Liver (tissue), 9 donors: ENCODE results near the gene DSCAM. TPM values are rescaled to one million over a fixed set of nuclear protein-coding genes. Genes with fewer than 3 reads are reported as not detected.

Source experiments
- DNase-seq: peaks from one replicate; pipeline ENCODE4 v3.0.0-alpha.2; 2017; ENCODE audit warnings: low spot score
- H3K27ac ChIP-seq, 2 donors: one replicate each; pipeline ENCODE4 v1.7.0; 2013; ENCODE audit warnings: inconsistent platforms in 2 of 2, low read length in 2 of 2, control low read depth in 1 of 2, low read depth in 1 of 2, mild to moderate bottlenecking in 1 of 2
- H3K27me3 ChIP-seq, 4 donors: one replicate each; pipeline versions ENCODE4 v1.6.1 to v1.7.0; 2013; ENCODE audit warnings: low read length in 3 of 4, inconsistent platforms in 1 of 4, mild to moderate bottlenecking in 1 of 4, moderate library complexity in 1 of 4; ENCODE audit not compliant: control insufficient read depth in 4 of 4, insufficient read depth in 4 of 4
- H3K36me3 ChIP-seq, 4 donors: one replicate each; pipeline versions ENCODE4 v1.6.1 to v1.7.0; 2013; ENCODE audit warnings: low read length in 3 of 4, mild to moderate bottlenecking in 3 of 4, low read depth in 1 of 4, moderate library complexity in 1 of 4; ENCODE audit not compliant: control insufficient read depth in 4 of 4, insufficient read depth in 3 of 4
- H3K4me1 ChIP-seq, 4 donors: one replicate each; pipeline versions ENCODE4 v1.6.1 to v1.7.0; 2013; ENCODE audit warnings: low read length in 3 of 4, mild to moderate bottlenecking in 3 of 4, moderate library complexity in 1 of 4; ENCODE audit not compliant: control insufficient read depth in 4 of 4, insufficient read depth in 4 of 4
- H3K4me3 ChIP-seq, 3 donors: one replicate each; pipeline versions ENCODE4 v1.6.1 to v1.7.0; 2013; ENCODE audit warnings: low read length in 3 of 3, control low read depth in 1 of 3, low read depth in 1 of 3, mild to moderate bottlenecking in 1 of 3
- H3K9ac ChIP-seq, 2 donors: one replicate each; pipeline ENCODE4 v1.7.0; 2013; ENCODE audit warnings: low read length in 2 of 2, mild to moderate bottlenecking in 2 of 2, moderate library complexity in 2 of 2, control low read depth in 1 of 2, low read depth in 1 of 2
- H3K9me3 ChIP-seq, 4 donors: one replicate each; pipeline versions ENCODE4 v1.6.1 to v1.7.0; 2013; ENCODE audit warnings: low read length in 3 of 4; ENCODE audit not compliant: control insufficient read depth in 4 of 4
- CTCF ChIP-seq: fragments of 150-350 bp; IDR thresholded peaks from 2 replicates; pipeline ENCODE4 v1.5.1; 2017; ENCODE audit warnings: improper control_type of control experiment, low read depth, low read length; ENCODE audit not compliant: missing input control
- EGR1 ChIP-seq, 2 donors: IDR thresholded peaks; 2 replicates each; pipeline ENCODE4 v1.6.1; 2016 to 2018; ENCODE audit warnings: antibody characterized with exemption in 2 of 2, low read depth in 2 of 2
- FOXA1 ChIP-seq: IDR thresholded peaks from 2 replicates; pipeline ENCODE4 v1.6.1; 2016; ENCODE audit warnings: antibody characterized with exemption
- FOXA2 ChIP-seq: IDR thresholded peaks from 2 replicates; pipeline ENCODE4 v1.6.1; 2016; ENCODE audit warnings: antibody characterized with exemption
- GABPA ChIP-seq, 2 donors: IDR thresholded peaks in 1 of 2; conservative IDR thresholded peaks in 1 of 2; 2 replicates each; pipeline ENCODE4 v1.6.1; 2016; ENCODE audit warnings: antibody characterized with exemption in 2 of 2, mild to moderate bottlenecking in 1 of 2, moderate library complexity in 1 of 2
- HNF4A ChIP-seq, 2 donors: conservative IDR thresholded peaks; 2 replicates each; pipeline ENCODE4 v1.6.1; 2016; ENCODE audit warnings: antibody characterized with exemption in 2 of 2, mild to moderate bottlenecking in 2 of 2
- HNF4G ChIP-seq: IDR thresholded peaks from 2 replicates; pipeline ENCODE4 v1.6.1; 2016; ENCODE audit warnings: antibody characterized with exemption
- JUND ChIP-seq, 2 donors: IDR thresholded peaks; 2 replicates each; pipeline ENCODE4 v1.6.1; 2016; ENCODE audit warnings: antibody characterized with exemption in 2 of 2
- NR2F2 ChIP-seq: IDR thresholded peaks from 2 replicates; pipeline ENCODE4 v1.6.1; 2016; ENCODE audit warnings: antibody characterized with exemption
- RAD21 ChIP-seq, 2 donors: IDR thresholded peaks; 2 replicates each; pipeline ENCODE4 v1.6.1; 2016; ENCODE audit warnings: antibody characterized with exemption in 2 of 2, mild to moderate bottlenecking in 2 of 2
- RXRA ChIP-seq, 2 donors: IDR thresholded peaks; 2 replicates each; pipeline ENCODE4 v1.6.1; 2017 to 2018; ENCODE audit warnings: antibody characterized with exemption in 2 of 2, mild to moderate bottlenecking in 1 of 2
- SP1 ChIP-seq: IDR thresholded peaks from 2 replicates; pipeline ENCODE4 v1.6.1; 2018; ENCODE audit warnings: antibody characterized with exemption, mild to moderate bottlenecking
- TAF1 ChIP-seq: conservative IDR thresholded peaks from 2 replicates; pipeline ENCODE4 v1.6.1; 2016; ENCODE audit warnings: antibody characterized with exemption, mild to moderate bottlenecking
- YY1 ChIP-seq: IDR thresholded peaks from 2 replicates; pipeline ENCODE4 v1.6.1; 2016; ENCODE audit warnings: antibody characterized with exemption, mild to moderate bottlenecking
- ZBTB33 ChIP-seq: IDR thresholded peaks from 2 replicates; pipeline ENCODE4 v1.6.1; 2016; ENCODE audit warnings: antibody characterized with exemption
- WGBS: extraction: QIAGEN DNeasy Blood & Tissue Kit; methylation state at CpG from one replicate; pipeline ENCODE4 v1.1.7; 2013; 5-methylcytosine and 5-hydroxymethylcytosine counted together
- polyA plus RNA-seq, 2 donors: library from polyadenylated mRNA; stranded (reverse) in 1 of 2; unstranded in 1 of 2; fragments of 200-250 nt in 1 of 2; fragments of >200 nt in 1 of 2; fragmentation: Nextera tagmentation in 1 of 2; extraction: Ambion mirVana in 1 of 2; gene quantifications; one replicate each; pipeline versions ENCODE4 v1.2.1 to v1.2.3, GENCODE V29; 2013 to 2015
- total RNA-seq, 2 donors: library from RNA; depleted of rRNA; stranded (reverse); fragments of >200 nt; gene quantifications; one replicate each; pipeline ENCODE4 v1.2.3, GENCODE V29; 2014
- TF ChIP-seq, protein P1 (sequence below): IDR thresholded peaks from 2 replicates; pipeline ENCODE4 v1.6.1; 2016; ENCODE audit warnings: antibody characterized with exemption, mild to moderate bottlenecking
- TF ChIP-seq, protein P2 (sequence below): IDR thresholded peaks from 2 replicates; pipeline ENCODE4 v1.6.1; 2016; ENCODE audit warnings: antibody characterized with exemption
- TF ChIP-seq, protein P3 (sequence below): IDR thresholded peaks from 2 replicates; pipeline ENCODE4 v1.6.1; 2016; ENCODE audit warnings: antibody characterized with exemption
- donor health status: healthy.
- donor health status: healthy.
- donor health status: healthy.
- donor health status: healthy.
- donor health status: healthy.

DSCAM gene
- total and polyA plus RNA-seq, 4 donors = 0.02 to 0.23 (median 0.10) TPM

- Histone ChIP-seq H3K27ac (no peak overlapping the region), H3K9ac (no peak overlapping the region), H3K27me3 (no peaks in the 10 kb centered on the region), H3K4me3 (no peak overlapping the region), H3K9me3 (no peaks in the 10 kb centered on the region), H3K36me3 (no peaks in the 10 kb centered on the region), H3K4me1 (no peaks in the 10 kb centered on the region)
- no peak for DNase-seq
- TF ChIP-seq, protein P1, sequence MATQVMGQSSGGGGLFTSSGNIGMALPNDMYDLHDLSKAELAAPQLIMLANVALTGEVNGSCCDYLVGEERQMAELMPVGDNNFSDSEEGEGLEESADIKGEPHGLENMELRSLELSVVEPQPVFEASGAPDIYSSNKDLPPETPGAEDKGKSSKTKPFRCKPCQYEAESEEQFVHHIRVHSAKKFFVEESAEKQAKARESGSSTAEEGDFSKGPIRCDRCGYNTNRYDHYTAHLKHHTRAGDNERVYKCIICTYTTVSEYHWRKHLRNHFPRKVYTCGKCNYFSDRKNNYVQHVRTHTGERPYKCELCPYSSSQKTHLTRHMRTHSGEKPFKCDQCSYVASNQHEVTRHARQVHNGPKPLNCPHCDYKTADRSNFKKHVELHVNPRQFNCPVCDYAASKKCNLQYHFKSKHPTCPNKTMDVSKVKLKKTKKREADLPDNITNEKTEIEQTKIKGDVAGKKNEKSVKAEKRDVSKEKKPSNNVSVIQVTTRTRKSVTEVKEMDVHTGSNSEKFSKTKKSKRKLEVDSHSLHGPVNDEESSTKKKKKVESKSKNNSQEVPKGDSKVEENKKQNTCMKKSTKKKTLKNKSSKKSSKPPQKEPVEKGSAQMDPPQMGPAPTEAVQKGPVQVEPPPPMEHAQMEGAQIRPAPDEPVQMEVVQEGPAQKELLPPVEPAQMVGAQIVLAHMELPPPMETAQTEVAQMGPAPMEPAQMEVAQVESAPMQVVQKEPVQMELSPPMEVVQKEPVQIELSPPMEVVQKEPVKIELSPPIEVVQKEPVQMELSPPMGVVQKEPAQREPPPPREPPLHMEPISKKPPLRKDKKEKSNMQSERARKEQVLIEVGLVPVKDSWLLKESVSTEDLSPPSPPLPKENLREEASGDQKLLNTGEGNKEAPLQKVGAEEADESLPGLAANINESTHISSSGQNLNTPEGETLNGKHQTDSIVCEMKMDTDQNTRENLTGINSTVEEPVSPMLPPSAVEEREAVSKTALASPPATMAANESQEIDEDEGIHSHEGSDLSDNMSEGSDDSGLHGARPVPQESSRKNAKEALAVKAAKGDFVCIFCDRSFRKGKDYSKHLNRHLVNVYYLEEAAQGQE = no peak
- no peak for TF ChIP-seq SP1
- TF ChIP-seq CTCF = no peak
- no peak for TF ChIP-seq YY1
- TF ChIP-seq HNF4A (conservative IDR thresholded peaks at IDR 0.05) = no peak
- TF ChIP-seq TAF1 = no peak
- TF ChIP-seq EGR1 (IDR thresholded peaks at IDR 0.05; ENCODE audit: low read depth in 2 of 2) = no peak
- TF ChIP-seq JUND (IDR thresholded peaks at IDR 0.05) = no peak
- TF ChIP-seq FOXA1 = no peak
- TF ChIP-seq, protein P2, sequence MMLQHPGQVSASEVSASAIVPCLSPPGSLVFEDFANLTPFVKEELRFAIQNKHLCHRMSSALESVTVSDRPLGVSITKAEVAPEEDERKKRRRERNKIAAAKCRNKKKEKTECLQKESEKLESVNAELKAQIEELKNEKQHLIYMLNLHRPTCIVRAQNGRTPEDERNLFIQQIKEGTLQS = no peak
- no peak for TF ChIP-seq HNF4G
- TF ChIP-seq, protein P3, sequence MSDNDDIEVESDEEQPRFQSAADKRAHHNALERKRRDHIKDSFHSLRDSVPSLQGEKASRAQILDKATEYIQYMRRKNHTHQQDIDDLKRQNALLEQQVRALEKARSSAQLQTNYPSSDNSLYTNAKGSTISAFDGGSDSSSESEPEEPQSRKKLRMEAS = no peak
- no peak for TF ChIP-seq GABPA (IDR thresholded peaks at IDR 0.05 in 1 of 2, conservative IDR thresholded peaks at IDR 0.05 in 1 of 2)
- no peak for TF ChIP-seq FOXA2
- no peak for TF ChIP-seq ZBTB33
- TF ChIP-seq RAD21 (IDR thresholded peaks at IDR 0.05) = no peak
- no peak for TF ChIP-seq RXRA (IDR thresholded peaks at IDR 0.05)
- TF ChIP-seq NR2F2 = no peak
- WGBS = 87% methylated on average over 7 of the region's 7 CpGs
Measured at GRCh38 chr21:40819071-40819900, 27.7 kb downstream of the DSCAM start.
